GM12801 (cell line): ENCODE results near the gene ANO2.

ENCODE experiments used
- CTCF ChIP-seq: IDR thresholded peaks from one replicate; pipeline ENCODE4 v1.5.1; 2011; ENCODE audit warnings: control low read depth; ENCODE audit not compliant: insufficient read length; ENCODE audit errors: extremely low read depth

Gene ANO2

GRCh38 chr12:5807514-5808219 lies 137.4 kb downstream of the ANO2 start:
- TF ChIP-seq CTCF = no peak

GRCh38 chr12:5807090-5807414 lies 138.0 kb downstream of the ANO2 start:
- TF ChIP-seq CTCF = no peak

- no peak for TF ChIP-seq CTCF
Measured at GRCh38 chr12:5806371-5807089, 138.5 kb downstream of the ANO2 start.

GRCh38 chr12:5803532-5803931 lies 141.5 kb downstream of the ANO2 start:
- TF ChIP-seq CTCF = no peak

- TF ChIP-seq CTCF = no peak
Measured at GRCh38 chr12:5798242-5799015, 146.6 kb downstream of the ANO2 start.

GRCh38 chr12:5797661-5798060 lies 147.4 kb downstream of the ANO2 start:
- no peak for TF ChIP-seq CTCF

GRCh38 chr12:5796959-5797225 lies 148.2 kb downstream of the ANO2 start:
- no peak for TF ChIP-seq CTCF
